NCI-H1092 (cell line): ENCODE results near the gene INF2.

Experiments used
- DNase-seq: peaks from one replicate; lab custom pipeline; 2025; lab: John Stamatoyannopoulos, UW

The INF2 gene

DNA sequence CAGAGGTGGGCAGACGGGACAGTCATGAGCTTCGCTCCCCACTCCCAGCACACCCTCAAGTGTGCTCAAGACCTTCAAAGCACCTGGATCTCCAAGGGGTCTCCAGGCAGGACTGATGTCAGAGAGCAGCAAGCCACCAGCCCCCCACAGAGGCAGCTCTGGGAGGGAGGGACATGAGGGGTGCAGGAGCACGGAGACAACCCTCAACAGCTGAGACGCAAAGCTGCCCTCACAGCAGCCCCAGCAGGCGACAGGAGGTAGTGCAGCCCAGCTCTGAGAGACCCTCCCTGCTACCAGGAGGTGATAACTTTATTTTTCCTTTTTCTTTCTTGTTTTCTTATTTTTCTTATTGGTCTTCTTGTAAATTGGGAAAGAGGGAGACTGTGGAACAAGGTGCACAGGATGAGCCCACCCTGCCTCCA is 81.4 kb downstream of the INF2 start:
- DNase-seq, result no peak

- DNase-seq, result no peak
Observed at GRCh38 chr14:104771374-104771773, 82.0 kb downstream of the INF2 start.
